ENCODE measurements around the gene FGFBP3. TPM values are rescaled to one million over a fixed set of nuclear protein-coding genes. Genes with fewer than 3 reads are reported as not detected.

Gene FGFBP3
- total and polyA plus RNA-seq, 2 of the 13 experiments (the other 11 are each of a cell fraction or from before 2014, with no cell fraction given): 0.50 to 2.0 TPM

DNA sequence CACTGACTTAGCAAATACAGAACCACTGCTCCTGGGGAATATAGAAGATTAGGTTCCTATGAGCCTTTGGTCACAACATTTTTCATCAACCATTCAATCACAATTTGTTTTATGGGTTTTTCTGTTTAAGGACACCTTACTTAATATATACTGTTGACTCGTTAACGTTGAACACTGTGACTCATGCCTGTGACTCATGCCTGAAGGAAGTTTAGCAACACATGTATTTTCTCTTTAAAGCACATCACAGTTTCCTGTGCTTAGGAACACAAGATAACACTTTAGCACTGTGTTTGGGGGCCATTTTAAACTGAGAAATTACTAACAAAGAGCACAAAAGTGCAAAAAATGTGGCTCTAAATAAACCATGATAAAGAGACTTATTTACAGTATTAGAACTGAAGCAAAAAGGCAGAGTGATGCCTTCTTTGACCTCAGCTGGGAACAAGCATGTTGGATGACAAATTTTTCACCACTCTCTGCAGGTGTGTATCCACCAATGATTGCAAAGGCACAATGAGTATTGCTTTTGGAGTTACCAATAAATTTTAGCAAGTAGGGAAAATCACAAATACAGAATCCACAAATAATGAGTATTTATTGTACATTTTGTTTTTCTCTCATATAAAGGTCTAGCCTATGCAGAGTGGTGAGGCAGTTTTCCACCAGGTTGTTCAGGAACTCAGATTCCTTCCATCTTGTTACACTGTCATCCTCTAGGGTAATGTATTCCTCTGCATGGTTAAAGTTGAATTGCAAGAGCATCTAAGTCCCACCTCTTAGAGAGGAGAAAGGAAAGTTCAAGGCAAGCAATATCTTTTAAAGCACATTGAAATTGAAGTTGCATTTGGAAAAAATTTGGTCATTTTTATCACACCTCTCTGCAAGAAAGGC lies 7.3 kb downstream of the FGFBP3 start (continued):
- TF ChIP-seq RNF2 (conservative IDR thresholded peaks at IDR 0.05; ENCODE audit: low read depth): no peak
- peak; percentile 30; the same call in 1 of the 2 replicates for TF ChIP-seq YEATS2 (CRISPR knock-in tag; IDR thresholded peaks at IDR 0.05; ENCODE audit: borderline replicate concordance)
- TF ChIP-seq, protein P1, sequence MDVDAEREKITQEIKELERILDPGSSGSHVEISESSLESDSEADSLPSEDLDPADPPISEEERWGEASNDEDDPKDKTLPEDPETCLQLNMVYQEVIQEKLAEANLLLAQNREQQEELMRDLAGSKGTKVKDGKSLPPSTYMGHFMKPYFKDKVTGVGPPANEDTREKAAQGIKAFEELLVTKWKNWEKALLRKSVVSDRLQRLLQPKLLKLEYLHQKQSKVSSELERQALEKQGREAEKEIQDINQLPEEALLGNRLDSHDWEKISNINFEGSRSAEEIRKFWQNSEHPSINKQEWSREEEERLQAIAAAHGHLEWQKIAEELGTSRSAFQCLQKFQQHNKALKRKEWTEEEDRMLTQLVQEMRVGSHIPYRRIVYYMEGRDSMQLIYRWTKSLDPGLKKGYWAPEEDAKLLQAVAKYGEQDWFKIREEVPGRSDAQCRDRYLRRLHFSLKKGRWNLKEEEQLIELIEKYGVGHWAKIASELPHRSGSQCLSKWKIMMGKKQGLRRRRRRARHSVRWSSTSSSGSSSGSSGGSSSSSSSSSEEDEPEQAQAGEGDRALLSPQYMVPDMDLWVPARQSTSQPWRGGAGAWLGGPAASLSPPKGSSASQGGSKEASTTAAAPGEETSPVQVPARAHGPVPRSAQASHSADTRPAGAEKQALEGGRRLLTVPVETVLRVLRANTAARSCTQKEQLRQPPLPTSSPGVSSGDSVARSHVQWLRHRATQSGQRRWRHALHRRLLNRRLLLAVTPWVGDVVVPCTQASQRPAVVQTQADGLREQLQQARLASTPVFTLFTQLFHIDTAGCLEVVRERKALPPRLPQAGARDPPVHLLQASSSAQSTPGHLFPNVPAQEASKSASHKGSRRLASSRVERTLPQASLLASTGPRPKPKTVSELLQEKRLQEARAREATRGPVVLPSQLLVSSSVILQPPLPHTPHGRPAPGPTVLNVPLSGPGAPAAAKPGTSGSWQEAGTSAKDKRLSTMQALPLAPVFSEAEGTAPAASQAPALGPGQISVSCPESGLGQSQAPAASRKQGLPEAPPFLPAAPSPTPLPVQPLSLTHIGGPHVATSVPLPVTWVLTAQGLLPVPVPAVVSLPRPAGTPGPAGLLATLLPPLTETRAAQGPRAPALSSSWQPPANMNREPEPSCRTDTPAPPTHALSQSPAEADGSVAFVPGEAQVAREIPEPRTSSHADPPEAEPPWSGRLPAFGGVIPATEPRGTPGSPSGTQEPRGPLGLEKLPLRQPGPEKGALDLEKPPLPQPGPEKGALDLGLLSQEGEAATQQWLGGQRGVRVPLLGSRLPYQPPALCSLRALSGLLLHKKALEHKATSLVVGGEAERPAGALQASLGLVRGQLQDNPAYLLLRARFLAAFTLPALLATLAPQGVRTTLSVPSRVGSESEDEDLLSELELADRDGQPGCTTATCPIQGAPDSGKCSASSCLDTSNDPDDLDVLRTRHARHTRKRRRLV (CRISPR knock-in tag; IDR thresholded peaks at IDR 0.05): no peak
- TF ChIP-seq MYC (CRISPR knock-in tag; IDR thresholded peaks at IDR 0.05; ENCODE audit: borderline replicate concordance): no peak
- TF ChIP-seq ZC3H4 (CRISPR knock-in tag; IDR thresholded peaks at IDR 0.05; ENCODE audit: borderline replicate concordance): no peak
- peak; percentile 62; the same call in 1 of the 2 replicates for TF ChIP-seq FOXO1 (CRISPR knock-in tag; IDR thresholded peaks at IDR 0.05)
- TF ChIP-seq CEBPG (CRISPR knock-in tag; IDR thresholded peaks at IDR 0.05): peak; percentile 72
- peak; percentile 42; the same call in 1 of the 2 replicates for TF ChIP-seq ZKSCAN8 (CRISPR knock-in tag; IDR thresholded peaks at IDR 0.05; ENCODE audit: borderline replicate concordance)
- TF ChIP-seq GABPB1 (CRISPR knock-in tag; IDR thresholded peaks at IDR 0.05): 0 out of 2 replicates have a peak, but pooled peaks have one; percentile 17
- TF ChIP-seq, protein P2, sequence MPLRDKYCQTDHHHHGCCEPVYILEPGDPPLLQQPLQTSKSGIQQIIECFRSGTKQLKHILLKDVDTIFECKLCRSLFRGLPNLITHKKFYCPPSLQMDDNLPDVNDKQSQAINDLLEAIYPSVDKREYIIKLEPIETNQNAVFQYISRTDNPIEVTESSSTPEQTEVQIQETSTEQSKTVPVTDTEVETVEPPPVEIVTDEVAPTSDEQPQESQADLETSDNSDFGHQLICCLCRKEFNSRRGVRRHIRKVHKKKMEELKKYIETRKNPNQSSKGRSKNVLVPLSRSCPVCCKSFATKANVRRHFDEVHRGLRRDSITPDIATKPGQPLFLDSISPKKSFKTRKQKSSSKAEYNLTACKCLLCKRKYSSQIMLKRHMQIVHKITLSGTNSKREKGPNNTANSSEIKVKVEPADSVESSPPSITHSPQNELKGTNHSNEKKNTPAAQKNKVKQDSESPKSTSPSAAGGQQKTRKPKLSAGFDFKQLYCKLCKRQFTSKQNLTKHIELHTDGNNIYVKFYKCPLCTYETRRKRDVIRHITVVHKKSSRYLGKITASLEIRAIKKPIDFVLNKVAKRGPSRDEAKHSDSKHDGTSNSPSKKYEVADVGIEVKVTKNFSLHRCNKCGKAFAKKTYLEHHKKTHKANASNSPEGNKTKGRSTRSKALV (CRISPR knock-in tag; IDR thresholded peaks at IDR 0.05): 0 out of 2 replicates have a peak, but pooled peaks have one; percentile 40
- TF ChIP-seq SOX6 (IDR thresholded peaks at IDR 0.05): no peak
- TF ChIP-seq SOX6 (CRISPR knock-in tag; IDR thresholded peaks at IDR 0.05): peak; percentile 34; the same call in 1 of the 2 replicates
- TF ChIP-seq TBX2 (CRISPR knock-in tag; IDR thresholded peaks at IDR 0.05; ENCODE audit: borderline replicate concordance): peak; percentile 45; the same call in 1 of the 2 replicates
- TF ChIP-seq, protein P3, sequence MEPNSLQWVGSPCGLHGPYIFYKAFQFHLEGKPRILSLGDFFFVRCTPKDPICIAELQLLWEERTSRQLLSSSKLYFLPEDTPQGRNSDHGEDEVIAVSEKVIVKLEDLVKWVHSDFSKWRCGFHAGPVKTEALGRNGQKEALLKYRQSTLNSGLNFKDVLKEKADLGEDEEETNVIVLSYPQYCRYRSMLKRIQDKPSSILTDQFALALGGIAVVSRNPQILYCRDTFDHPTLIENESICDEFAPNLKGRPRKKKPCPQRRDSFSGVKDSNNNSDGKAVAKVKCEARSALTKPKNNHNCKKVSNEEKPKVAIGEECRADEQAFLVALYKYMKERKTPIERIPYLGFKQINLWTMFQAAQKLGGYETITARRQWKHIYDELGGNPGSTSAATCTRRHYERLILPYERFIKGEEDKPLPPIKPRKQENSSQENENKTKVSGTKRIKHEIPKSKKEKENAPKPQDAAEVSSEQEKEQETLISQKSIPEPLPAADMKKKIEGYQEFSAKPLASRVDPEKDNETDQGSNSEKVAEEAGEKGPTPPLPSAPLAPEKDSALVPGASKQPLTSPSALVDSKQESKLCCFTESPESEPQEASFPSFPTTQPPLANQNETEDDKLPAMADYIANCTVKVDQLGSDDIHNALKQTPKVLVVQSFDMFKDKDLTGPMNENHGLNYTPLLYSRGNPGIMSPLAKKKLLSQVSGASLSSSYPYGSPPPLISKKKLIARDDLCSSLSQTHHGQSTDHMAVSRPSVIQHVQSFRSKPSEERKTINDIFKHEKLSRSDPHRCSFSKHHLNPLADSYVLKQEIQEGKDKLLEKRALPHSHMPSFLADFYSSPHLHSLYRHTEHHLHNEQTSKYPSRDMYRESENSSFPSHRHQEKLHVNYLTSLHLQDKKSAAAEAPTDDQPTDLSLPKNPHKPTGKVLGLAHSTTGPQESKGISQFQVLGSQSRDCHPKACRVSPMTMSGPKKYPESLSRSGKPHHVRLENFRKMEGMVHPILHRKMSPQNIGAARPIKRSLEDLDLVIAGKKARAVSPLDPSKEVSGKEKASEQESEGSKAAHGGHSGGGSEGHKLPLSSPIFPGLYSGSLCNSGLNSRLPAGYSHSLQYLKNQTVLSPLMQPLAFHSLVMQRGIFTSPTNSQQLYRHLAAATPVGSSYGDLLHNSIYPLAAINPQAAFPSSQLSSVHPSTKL (CRISPR knock-in tag; IDR thresholded peaks at IDR 0.05): peak; percentile 66
- TF ChIP-seq, protein P4, sequence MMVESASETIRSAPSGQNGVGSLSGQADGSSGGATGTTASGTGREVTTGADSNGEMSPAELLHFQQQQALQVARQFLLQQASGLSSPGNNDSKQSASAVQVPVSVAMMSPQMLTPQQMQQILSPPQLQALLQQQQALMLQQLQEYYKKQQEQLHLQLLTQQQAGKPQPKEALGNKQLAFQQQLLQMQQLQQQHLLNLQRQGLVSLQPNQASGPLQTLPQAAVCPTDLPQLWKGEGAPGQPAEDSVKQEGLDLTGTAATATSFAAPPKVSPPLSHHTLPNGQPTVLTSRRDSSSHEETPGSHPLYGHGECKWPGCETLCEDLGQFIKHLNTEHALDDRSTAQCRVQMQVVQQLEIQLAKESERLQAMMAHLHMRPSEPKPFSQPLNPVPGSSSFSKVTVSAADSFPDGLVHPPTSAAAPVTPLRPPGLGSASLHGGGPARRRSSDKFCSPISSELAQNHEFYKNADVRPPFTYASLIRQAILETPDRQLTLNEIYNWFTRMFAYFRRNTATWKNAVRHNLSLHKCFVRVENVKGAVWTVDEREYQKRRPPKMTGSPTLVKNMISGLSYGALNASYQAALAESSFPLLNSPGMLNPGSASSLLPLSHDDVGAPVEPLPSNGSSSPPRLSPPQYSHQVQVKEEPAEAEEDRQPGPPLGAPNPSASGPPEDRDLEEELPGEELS (CRISPR knock-in tag; IDR thresholded peaks at IDR 0.05): peak; percentile 46; the same call in 1 of the 2 replicates

Measured in HepG2 (cell line).